Nephron (organoid): ENCODE measurements around the gene ARL4A.
A peak's percentile ranks its signal among the peaks of the same experiment; 100 is the strongest.

Experiments
- H3K27ac Mint-ChIP-seq, 3 experiments: 2 replicates each; pipeline ENCODE4 v1.8.0; 2020; ENCODE audit warnings: mixed read lengths in 3 of 3, mild to moderate bottlenecking in 2 of 3, moderate library complexity in 1 of 3
- H3K27me3 Mint-ChIP-seq: 2 replicates; pipeline ENCODE4 v1.8.0; 2021; ENCODE audit warnings: low read depth, mild to moderate bottlenecking, moderate library complexity, mixed read lengths
- H3K36me3 Mint-ChIP-seq: 2 replicates; pipeline ENCODE4 v1.8.0; 2020; ENCODE audit warnings: low read depth, mixed read lengths
- H3K4me1 Mint-ChIP-seq: 2 replicates; pipeline ENCODE4 v1.8.0; 2020; ENCODE audit warnings: mixed read lengths
- H3K4me3 Mint-ChIP-seq, 3 experiments: 2 replicates each; pipeline ENCODE4 v1.8.0; 2020; ENCODE audit warnings: mild to moderate bottlenecking in 3 of 3, mixed read lengths in 3 of 3, moderate library complexity in 2 of 3
- H3K9me3 Mint-ChIP-seq: 2 replicates; pipeline ENCODE4 v1.8.0; 2020; ENCODE audit warnings: mixed read lengths
- TF ChIP-seq, protein P1 (sequence below), 3 experiments: fragments of 200-600 bp; sonication (generic); IDR thresholded peaks; one replicate each; pipeline ENCODE4 v1.5.0; 2021; ENCODE audit warnings: antibody characterized with exemption in 3 of 3; ENCODE audit not compliant: unreplicated experiment in 3 of 3

The ARL4A gene

GRCh38 chr7:12686891-12687717 is at the start of gene ARL4A:
Gene ARL4A (plus strand): TSS chr7:12687633. CDS start chr7:12688255, 622 bp downstream.
- H3K9me3 Mint-ChIP-seq: no peaks in the 10 kb centered on the region
- no peaks in the 10 kb centered on the region for H3K27me3 Mint-ChIP-seq
- peak within 1 kb of the TSS; percentile 89 to 98 (median 95) for H3K4me3 Mint-ChIP-seq
- peaks cover 24% of the 10 kb centered on the region for H3K4me1 Mint-ChIP-seq
- TF ChIP-seq, protein P1, sequence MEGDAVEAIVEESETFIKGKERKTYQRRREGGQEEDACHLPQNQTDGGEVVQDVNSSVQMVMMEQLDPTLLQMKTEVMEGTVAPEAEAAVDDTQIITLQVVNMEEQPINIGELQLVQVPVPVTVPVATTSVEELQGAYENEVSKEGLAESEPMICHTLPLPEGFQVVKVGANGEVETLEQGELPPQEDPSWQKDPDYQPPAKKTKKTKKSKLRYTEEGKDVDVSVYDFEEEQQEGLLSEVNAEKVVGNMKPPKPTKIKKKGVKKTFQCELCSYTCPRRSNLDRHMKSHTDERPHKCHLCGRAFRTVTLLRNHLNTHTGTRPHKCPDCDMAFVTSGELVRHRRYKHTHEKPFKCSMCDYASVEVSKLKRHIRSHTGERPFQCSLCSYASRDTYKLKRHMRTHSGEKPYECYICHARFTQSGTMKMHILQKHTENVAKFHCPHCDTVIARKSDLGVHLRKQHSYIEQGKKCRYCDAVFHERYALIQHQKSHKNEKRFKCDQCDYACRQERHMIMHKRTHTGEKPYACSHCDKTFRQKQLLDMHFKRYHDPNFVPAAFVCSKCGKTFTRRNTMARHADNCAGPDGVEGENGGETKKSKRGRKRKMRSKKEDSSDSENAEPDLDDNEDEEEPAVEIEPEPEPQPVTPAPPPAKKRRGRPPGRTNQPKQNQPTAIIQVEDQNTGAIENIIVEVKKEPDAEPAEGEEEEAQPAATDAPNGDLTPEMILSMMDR (IDR thresholded peaks at IDR 0.05; ENCODE audit: unreplicated experiment in 3 of 3): peak in 2 of 3 experiments; percentile 19 to 59
- no peaks in the 10 kb centered on the region for H3K36me3 Mint-ChIP-seq
- H3K27ac Mint-ChIP-seq: peak within 1 kb of the TSS; percentile 78 to 91 (median 84)

DNA sequence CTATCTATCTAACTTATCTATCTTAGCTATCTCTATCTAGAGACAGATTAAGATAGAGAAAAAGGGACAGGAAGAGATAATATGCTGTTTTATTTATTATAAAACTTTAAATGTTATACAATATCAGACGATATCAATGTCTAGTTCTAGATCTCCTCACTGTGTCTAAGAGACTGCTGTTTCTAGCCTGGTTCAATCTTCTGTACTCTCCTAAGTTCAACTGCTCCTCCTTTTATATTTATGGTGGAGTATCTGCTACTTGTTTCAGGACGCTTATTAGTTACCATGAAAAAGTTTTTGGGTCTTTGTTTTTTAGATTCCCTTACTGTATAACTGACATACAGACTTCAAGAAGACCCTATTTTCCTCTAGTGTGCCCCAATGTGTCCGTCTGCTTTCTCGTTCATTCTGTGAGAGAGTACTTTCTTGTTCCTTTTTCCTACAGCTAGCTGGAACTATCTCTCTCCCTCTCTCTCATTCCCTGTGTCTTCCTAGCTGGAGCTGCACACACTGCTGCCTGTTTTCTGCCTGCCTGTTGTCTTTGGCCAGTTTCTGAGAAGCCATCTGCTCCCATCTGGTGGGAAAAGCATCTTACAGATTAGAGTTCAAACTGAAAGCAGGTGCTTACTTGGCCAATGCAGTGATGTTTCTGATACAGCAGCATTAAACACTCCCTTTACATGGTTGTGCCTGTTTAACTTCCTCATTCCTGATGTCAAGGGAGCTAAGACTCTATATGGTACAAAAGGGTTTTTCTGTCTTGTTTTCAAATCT is 49.4 kb upstream of the ARL4A start:
- Mint-ChIP-seq H3K36me3 (no peaks in the 10 kb centered on the region), H3K4me3 (no peak overlapping the region), H3K9me3 (no peaks in the 10 kb centered on the region), H3K4me1 (peaks cover 14% of the 10 kb centered on the region), H3K27me3 (no peaks in the 10 kb centered on the region), H3K27ac (peak overlapping the region in 2 of 3 experiments; percentile 49 to 64)
- TF ChIP-seq, protein P1 (IDR thresholded peaks at IDR 0.05; ENCODE audit: unreplicated experiment in 3 of 3): no peak

GRCh38 chr7:12638851-12639456 is 48.5 kb upstream of the ARL4A start:
- H3K4me1 Mint-ChIP-seq: peaks cover 14% of the 10 kb centered on the region
- no peak overlapping the region for H3K27ac Mint-ChIP-seq
- no peak overlapping the region for H3K4me3 Mint-ChIP-seq
- H3K9me3 Mint-ChIP-seq: no peaks in the 10 kb centered on the region
- H3K27me3 Mint-ChIP-seq: no peaks in the 10 kb centered on the region
- H3K36me3 Mint-ChIP-seq: no peaks in the 10 kb centered on the region
- TF ChIP-seq, protein P1 (IDR thresholded peaks at IDR 0.05; ENCODE audit: unreplicated experiment in 3 of 3): peak; percentile 58 to 74 (median 68)

DNA sequence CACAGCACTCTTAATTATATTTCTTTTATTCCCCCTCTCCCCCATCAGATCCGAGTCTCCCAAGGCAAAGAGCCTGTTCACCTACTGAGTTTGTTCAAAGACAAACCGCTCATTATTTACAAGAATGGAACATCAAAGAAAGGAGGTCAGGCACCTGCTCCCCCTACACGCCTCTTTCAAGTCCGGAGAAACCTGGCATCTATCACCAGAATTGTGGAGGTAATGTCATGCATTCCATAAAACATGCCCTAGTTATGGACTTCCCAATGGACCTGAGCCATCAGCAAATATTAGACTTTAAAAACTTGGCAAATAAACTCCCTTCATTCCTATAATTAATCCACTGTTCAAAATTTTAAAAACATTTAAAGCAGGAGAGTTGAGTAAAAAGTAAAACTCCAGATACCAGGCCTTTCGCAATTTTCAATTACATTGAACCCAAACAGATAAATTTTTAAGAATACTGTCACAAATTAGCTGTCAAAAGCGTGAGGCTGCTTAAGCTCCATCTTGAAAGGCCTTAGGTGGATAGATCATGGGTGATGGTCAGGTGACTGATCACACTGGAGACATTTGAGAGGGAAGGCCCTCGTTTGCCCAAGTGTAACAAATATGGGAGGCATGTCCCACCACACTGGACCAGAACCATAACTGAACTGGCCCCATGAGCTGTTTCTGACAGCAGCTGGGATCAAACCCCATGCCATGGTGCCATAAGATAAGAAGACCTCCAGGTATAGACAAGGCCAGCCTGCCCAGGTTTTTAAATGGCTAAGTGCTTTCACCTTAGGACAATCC is 46.9 kb upstream of the ARL4A start:
- H3K27me3 Mint-ChIP-seq: no peaks in the 10 kb centered on the region
- TF ChIP-seq, protein P1 (IDR thresholded peaks at IDR 0.05; ENCODE audit: unreplicated experiment in 3 of 3): no peak
- no peak overlapping the region for H3K4me3 Mint-ChIP-seq
- H3K9me3 Mint-ChIP-seq: no peaks in the 10 kb centered on the region
- H3K27ac Mint-ChIP-seq: peak overlapping the region in 2 of 3 experiments; percentile 7 to 9
- peaks cover 14% of the 10 kb centered on the region for H3K4me1 Mint-ChIP-seq
- H3K36me3 Mint-ChIP-seq: no peaks in the 10 kb centered on the region

GRCh38 chr7:12641196-12641595 is 46.2 kb upstream of the ARL4A start:
- H3K27ac Mint-ChIP-seq: no peak overlapping the region
- H3K27me3 Mint-ChIP-seq: no peaks in the 10 kb centered on the region
- TF ChIP-seq, protein P1 (IDR thresholded peaks at IDR 0.05; ENCODE audit: unreplicated experiment in 3 of 3): no peak
- H3K36me3 Mint-ChIP-seq: no peaks in the 10 kb centered on the region
- no peaks in the 10 kb centered on the region for H3K9me3 Mint-ChIP-seq
- H3K4me1 Mint-ChIP-seq: peaks cover 14% of the 10 kb centered on the region
- no peak overlapping the region for H3K4me3 Mint-ChIP-seq
